BE2C (cell line): ENCODE measurements around the gene ZSCAN10.

Experiments
- DNase-seq: peaks from one replicate; pipeline ENCODE4 v3.0.0-alpha.2; 2020
- H3K27me3 ChIP-seq: fragments of 250-450 bp; sonication (Bioruptor Pico); 2 replicates; pipeline ENCODE4 v1.5.1; 2020; ENCODE audit warnings: mild to moderate bottlenecking
- H3K36me3 ChIP-seq: fragments of 250-450 bp; sonication (Bioruptor Pico); 2 replicates; pipeline ENCODE4 v1.5.1; 2020; ENCODE audit warnings: mild to moderate bottlenecking
- H3K4me1 ChIP-seq: fragments of 250-450 bp; sonication (Bioruptor Pico); 2 replicates; pipeline ENCODE4 v1.5.1; 2020
- H3K4me3 ChIP-seq: 2 replicates; pipeline ENCODE4 v1.5.1; 2011; ENCODE audit warnings: low read depth, low read length
- H3K9me3 ChIP-seq: fragments of 250-450 bp; sonication (Bioruptor Pico); 2 replicates; pipeline ENCODE4 v1.5.1; 2020
- TF ChIP-seq, protein P1 (sequence below): IDR thresholded peaks from 2 replicates; pipeline ENCODE4 v1.5.1; 2012; ENCODE audit warnings: mild to moderate bottlenecking, low read depth, low read length

ZSCAN10 gene

DNA sequence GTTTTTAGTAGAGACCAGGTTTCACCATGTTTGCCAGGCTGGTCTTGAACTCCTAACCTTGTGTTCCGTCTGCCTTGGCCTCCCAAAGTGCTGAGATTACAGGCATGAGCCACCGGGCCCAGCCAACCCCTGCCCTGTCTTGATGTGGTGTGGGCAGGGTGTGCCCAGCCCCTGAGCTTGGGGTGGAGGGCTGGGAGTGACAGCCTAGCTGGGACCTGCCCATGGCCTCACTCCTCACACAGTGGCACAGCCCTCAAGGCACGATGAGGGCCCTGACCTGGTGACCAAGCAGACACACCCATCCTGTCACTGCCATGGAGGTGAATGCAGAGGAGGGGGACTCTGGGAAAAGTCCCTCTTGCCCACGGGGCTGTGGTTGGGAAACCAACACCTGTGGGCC, 30.6 kb downstream of the ZSCAN10 start:
- H3K4me3 ChIP-seq, result no peak overlapping the region
- H3K27me3 ChIP-seq, result no peaks in the 10 kb centered on the region
- no peaks in the 10 kb centered on the region for H3K4me1 ChIP-seq
- no peak for DNase-seq
- TF ChIP-seq, protein P1, sequence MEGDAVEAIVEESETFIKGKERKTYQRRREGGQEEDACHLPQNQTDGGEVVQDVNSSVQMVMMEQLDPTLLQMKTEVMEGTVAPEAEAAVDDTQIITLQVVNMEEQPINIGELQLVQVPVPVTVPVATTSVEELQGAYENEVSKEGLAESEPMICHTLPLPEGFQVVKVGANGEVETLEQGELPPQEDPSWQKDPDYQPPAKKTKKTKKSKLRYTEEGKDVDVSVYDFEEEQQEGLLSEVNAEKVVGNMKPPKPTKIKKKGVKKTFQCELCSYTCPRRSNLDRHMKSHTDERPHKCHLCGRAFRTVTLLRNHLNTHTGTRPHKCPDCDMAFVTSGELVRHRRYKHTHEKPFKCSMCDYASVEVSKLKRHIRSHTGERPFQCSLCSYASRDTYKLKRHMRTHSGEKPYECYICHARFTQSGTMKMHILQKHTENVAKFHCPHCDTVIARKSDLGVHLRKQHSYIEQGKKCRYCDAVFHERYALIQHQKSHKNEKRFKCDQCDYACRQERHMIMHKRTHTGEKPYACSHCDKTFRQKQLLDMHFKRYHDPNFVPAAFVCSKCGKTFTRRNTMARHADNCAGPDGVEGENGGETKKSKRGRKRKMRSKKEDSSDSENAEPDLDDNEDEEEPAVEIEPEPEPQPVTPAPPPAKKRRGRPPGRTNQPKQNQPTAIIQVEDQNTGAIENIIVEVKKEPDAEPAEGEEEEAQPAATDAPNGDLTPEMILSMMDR, result no peak
- no peaks in the 10 kb centered on the region for H3K36me3 ChIP-seq
- H3K9me3 ChIP-seq, result no peaks in the 10 kb centered on the region; the same call in 1 of the 2 replicates

DNA sequence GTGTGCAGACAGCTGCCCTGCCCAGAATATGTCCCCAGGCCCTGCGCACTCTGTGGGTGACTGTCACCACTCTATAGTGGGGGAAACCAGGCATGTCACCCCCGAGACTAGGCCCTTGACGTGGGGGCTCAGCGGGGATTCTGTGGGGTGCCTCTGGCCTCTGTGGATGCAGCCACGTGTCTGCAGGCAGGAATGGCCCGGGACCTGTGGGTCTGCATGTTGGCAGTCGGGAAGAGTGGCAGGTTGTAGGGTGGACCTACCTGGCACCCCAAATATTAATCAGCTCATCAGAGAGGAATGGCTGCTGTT, 32.7 kb downstream of the ZSCAN10 start:
- no peaks in the 10 kb centered on the region; the same call in 1 of the 2 replicates for H3K9me3 ChIP-seq
- no peaks in the 10 kb centered on the region for H3K4me1 ChIP-seq
- H3K27me3 ChIP-seq, result no peaks in the 10 kb centered on the region
- TF ChIP-seq, protein P1, result no peak
- no peaks in the 10 kb centered on the region for H3K36me3 ChIP-seq
- DNase-seq, result no peak
- no peak overlapping the region for H3K4me3 ChIP-seq

DNA sequence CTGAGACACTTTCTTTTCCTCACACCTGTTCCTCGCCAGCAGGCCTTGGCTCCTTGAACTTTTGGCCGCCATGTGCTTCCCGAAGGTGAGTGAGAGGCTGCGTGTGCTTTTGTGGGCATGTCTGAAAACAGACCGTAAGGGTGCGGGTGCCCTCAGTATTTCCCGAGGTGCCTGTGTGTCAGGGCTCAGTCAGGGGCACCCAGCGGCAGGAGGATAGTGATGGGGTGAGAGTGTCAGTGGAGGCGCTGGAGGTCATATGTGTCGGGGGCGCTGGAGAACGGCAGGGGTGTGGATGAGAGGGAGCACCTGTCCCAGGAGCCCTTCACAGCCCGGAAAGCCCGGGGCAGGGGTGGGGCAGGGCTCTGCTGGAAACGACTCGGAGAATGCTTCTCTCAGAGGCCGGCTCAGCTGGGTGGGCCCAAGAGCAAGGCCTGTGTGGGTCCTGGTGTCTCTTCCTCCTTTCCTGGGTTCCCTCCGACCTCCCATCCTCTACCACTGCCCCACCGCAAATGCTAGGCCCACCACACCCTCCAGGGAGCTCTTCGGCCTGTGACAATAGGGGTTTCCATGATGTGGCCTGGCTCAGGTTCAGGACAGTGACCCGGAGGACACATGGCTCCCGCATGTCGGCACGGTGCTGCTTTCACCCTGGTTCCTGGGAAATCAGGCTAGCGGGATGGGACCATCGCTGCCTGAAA, 33.2 kb downstream of the ZSCAN10 start:
- Histone ChIP-seq H3K4me3 (no peak overlapping the region), H3K4me1 (no peaks in the 10 kb centered on the region), H3K9me3 (no peaks in the 10 kb centered on the region; the same call in 1 of the 2 replicates), H3K27me3 (no peaks in the 10 kb centered on the region), H3K36me3 (no peaks in the 10 kb centered on the region)
- DNase-seq, result no peak
- TF ChIP-seq, protein P1, result no peak

DNA sequence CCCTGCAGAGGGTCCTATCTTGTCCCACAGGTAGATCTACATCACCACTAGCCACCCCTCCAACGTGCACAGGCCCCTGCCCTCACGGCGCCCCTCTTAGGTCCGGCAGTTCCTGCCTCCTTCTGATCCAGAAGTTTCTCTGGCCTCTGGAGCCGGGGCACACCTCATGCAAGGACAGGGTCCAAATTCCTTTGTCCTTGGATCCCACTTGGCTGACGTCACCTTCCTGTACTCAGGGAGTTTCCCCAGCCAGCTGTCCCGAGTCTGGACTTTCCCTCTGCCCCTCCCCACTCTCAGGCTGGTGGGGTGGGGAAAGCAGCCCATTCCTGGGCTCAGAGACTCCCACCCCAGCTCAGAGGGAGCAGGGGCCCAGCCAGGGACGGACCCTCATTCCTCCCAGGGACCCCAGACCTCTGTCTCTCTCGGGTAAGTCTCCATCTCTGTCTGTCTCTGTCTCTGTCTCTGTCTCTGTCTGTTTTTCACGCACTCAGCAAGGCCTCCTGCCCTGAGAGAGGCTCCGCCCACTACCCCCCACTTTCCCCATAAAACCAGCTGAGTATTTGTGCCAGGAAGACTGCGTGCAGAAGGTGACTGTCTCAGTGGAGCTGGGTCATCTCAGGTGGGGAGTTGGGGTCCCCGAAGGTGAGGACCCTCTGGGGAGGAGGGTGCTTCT, 33.9 kb downstream of the ZSCAN10 start, which contains the start of gene IL32:
Gene IL32 (plus strand): TSS at position 572 of the 673 bp plus-strand sequence. CDS start 172 bp downstream, outside the sequence.
- Histone ChIP-seq H3K27me3 (no peaks in the 10 kb centered on the region), H3K36me3 (no peaks in the 10 kb centered on the region), H3K9me3 (no peaks in the 10 kb centered on the region; the same call in 1 of the 2 replicates), H3K4me1 (no peaks in the 10 kb centered on the region), H3K4me3 (no peak within 1 kb of the TSS)
- TF ChIP-seq, protein P1, result no peak
- DNase-seq, result no peak

DNA sequence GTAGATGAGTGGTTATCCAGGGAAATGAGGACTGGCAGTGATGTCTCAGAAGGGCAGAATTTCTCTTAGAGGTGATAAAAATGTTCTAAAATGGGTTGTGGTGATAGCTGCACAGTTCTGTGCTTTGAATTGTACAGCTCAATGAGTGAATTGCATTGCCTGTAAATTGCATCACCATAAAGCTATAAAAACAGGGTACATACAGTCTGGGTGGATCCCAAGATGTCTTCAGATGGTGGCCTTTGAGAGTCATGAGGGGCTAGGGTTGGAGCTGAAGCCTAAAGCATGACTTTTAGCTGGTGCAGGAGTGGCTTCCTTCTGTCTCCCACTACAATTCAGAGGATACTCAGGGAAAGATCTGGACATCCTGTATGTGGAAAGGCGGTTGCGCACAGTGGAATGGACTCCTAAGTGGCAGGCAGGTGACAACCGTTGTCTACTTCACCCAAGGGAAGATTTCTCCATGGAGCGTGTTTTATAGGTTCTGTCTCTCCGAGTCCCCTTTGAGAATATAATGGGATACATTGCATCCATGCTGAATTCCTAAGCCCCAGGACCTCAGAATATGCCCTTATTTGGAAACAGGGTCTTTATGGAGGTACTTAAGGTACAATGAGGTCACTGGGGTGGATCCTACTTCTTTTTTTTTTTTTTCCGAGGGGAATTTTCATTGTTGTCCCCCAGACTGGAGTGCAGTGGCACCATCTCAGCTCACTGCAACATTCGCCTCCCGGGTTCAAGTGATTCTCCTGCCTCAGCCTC, 35.3 kb downstream of the ZSCAN10 start:
- TF ChIP-seq, protein P1, result no peak
- H3K4me1 ChIP-seq, result no peaks in the 10 kb centered on the region
- no peaks in the 10 kb centered on the region; the same call in 1 of the 2 replicates for H3K9me3 ChIP-seq
- no peak overlapping the region for H3K4me3 ChIP-seq
- no peaks in the 10 kb centered on the region for H3K36me3 ChIP-seq
- no peaks in the 10 kb centered on the region for H3K27me3 ChIP-seq
- no peak for DNase-seq
